Mesodermal cell (in vitro differentiated cells): ENCODE measurements around the gene LGALS9C.
"Not testable (repeated sequence)": the region's sequence is repeated elsewhere in the genome, so short reads cannot be mapped to it uniquely, and the experiment has no call there.

Experiments
- H3K27ac ChIP-seq: 2 replicates; pipeline ENCODE4 v1.7.0; 2013; ENCODE audit warnings: mild to moderate bottlenecking, low read depth, low read length, moderate library complexity; ENCODE audit not compliant: severe bottlenecking
- H3K36me3 ChIP-seq: 2 replicates; pipeline ENCODE4 v1.7.1; 2013; ENCODE audit warnings: mild to moderate bottlenecking, low read length, moderate library complexity; ENCODE audit not compliant: control insufficient read depth, insufficient read depth
- H3K4me1 ChIP-seq: one replicate; pipeline ENCODE4 v1.7.1; 2013; ENCODE audit warnings: mild to moderate bottlenecking, low read length; ENCODE audit not compliant: insufficient read depth, control insufficient read depth, poor library complexity, severe bottlenecking
- H3K4me3 ChIP-seq: 2 replicates; pipeline ENCODE4 v1.7.0; 2013; ENCODE audit warnings: low read length, control low read depth, mild to moderate bottlenecking; ENCODE audit not compliant: insufficient read depth, poor library complexity, severe bottlenecking; ENCODE audit errors: extremely low read depth
- H3K9me3 ChIP-seq: 2 replicates; pipeline ENCODE4 v1.7.1; 2013; ENCODE audit warnings: mild to moderate bottlenecking, low read length, moderate library complexity; ENCODE audit not compliant: control insufficient read depth
- WGBS, 2 experiments: methylation state at CpG; one replicate each; pipeline ENCODE4 v1.1.5; 2013; ENCODE audit warnings: missing lambda C conversion rate in 2 of 2; ENCODE audit not compliant: insufficient coverage in 2 of 2; 5-methylcytosine and 5-hydroxymethylcytosine counted together

LGALS9C gene

GRCh38 chr17:18478977-18479595, 2.5 kb downstream of the LGALS9C start:
- not testable (repeated sequence) for H3K4me3 ChIP-seq, H3K9me3 ChIP-seq, H3K27ac ChIP-seq, H3K36me3 ChIP-seq, H3K4me1 ChIP-seq
- WGBS, 2 experiments, result no CpG with 5 or more reads among the region's 10 CpGs

GRCh38 chr17:18481775-18482174, 5.2 kb downstream of the LGALS9C start:
- H3K4me3 ChIP-seq, H3K36me3 ChIP-seq, H3K4me1 ChIP-seq, H3K27ac ChIP-seq, H3K9me3 ChIP-seq: not testable (repeated sequence)
- WGBS, 2 experiments, result no CpG with 5 or more reads among the region's 3 CpGs

- H3K9me3 ChIP-seq, H3K4me3 ChIP-seq, H3K36me3 ChIP-seq, H3K4me1 ChIP-seq, H3K27ac ChIP-seq: not testable (repeated sequence)
- no CpG with 5 or more reads among the region's 10 CpGs for WGBS, 2 experiments
These were observed 9.4 kb downstream of the LGALS9C start for GRCh38 chr17:18485936-18486464.

GRCh38 chr17:18487633-18488032, 11.0 kb downstream of the LGALS9C start:
- H3K4me1 ChIP-seq, H3K4me3 ChIP-seq, H3K27ac ChIP-seq, H3K36me3 ChIP-seq, H3K9me3 ChIP-seq: not testable (repeated sequence)
- no CpG with 5 or more reads among the region's 10 CpGs for WGBS, 2 experiments

- not testable (repeated sequence) for H3K36me3 ChIP-seq, H3K27ac ChIP-seq, H3K4me1 ChIP-seq, H3K9me3 ChIP-seq, H3K4me3 ChIP-seq
- WGBS, 2 experiments, result no CpG with 5 or more reads among the region's 15 CpGs
These were observed 12.0 kb downstream of the LGALS9C start for GRCh38 chr17:18488622-18489021.

GRCh38 chr17:18490016-18490415, 13.4 kb downstream of the LGALS9C start:
- WGBS, 2 experiments, result no CpG with 5 or more reads among the region's 7 CpGs
- not testable (repeated sequence) for H3K4me3 ChIP-seq, H3K9me3 ChIP-seq, H3K36me3 ChIP-seq, H3K27ac ChIP-seq, H3K4me1 ChIP-seq

- H3K36me3 ChIP-seq, H3K4me1 ChIP-seq, H3K4me3 ChIP-seq, H3K9me3 ChIP-seq, H3K27ac ChIP-seq: not testable (repeated sequence)
- WGBS, 2 experiments, result 87% methylated on average over 3 of the region's 23 CpGs; no CpG with 5 or more reads in 1 of the 2 experiments
These were observed 16.3 kb downstream of the LGALS9C start for GRCh38 chr17:18492712-18493480.

GRCh38 chr17:18494250-18494768, 17.7 kb downstream of the LGALS9C start:
- WGBS, 2 experiments, result 57% methylated on average over 1 of the region's 13 CpGs; no CpG with 5 or more reads in 1 of the 2 experiments
- not testable (repeated sequence) for H3K9me3 ChIP-seq, H3K27ac ChIP-seq, H3K36me3 ChIP-seq, H3K4me1 ChIP-seq, H3K4me3 ChIP-seq

- not testable (repeated sequence) for H3K9me3 ChIP-seq, H3K4me1 ChIP-seq, H3K27ac ChIP-seq, H3K36me3 ChIP-seq, H3K4me3 ChIP-seq
- WGBS, 2 experiments, result 77 to 100% methylated on average over 1 to 3 of the region's 6 CpGs
These were observed 20.5 kb downstream of the LGALS9C start for GRCh38 chr17:18497044-18497443.

GRCh38 chr17:18499100-18499499, 22.5 kb downstream of the LGALS9C start:
- not testable (repeated sequence) for H3K36me3 ChIP-seq, H3K27ac ChIP-seq, H3K9me3 ChIP-seq, H3K4me3 ChIP-seq, H3K4me1 ChIP-seq
- WGBS, 2 experiments, result 100% methylated on average over 1 of the region's 6 CpGs

GRCh38 chr17:18499756-18500155, 23.2 kb downstream of the LGALS9C start:
- H3K27ac ChIP-seq, H3K9me3 ChIP-seq, H3K36me3 ChIP-seq, H3K4me3 ChIP-seq, H3K4me1 ChIP-seq: not testable (repeated sequence)
- WGBS, 2 experiments, result 94% methylated on average over 7 of the region's 15 CpGs; no CpG with 5 or more reads in 1 of the 2 experiments
